Adrenal gland (tissue), 12 donors: ENCODE measurements around the gene PSMA5. TPM values are rescaled to one million over a fixed set of nuclear protein-coding genes. Genes with fewer than 3 reads are reported as not detected.

ENCODE experiments used
- DNase-seq, 7 donors: peaks; one replicate each; pipeline ENCODE4 v3.0.0-alpha.2; 2019 to 2020
- H3K27ac ChIP-seq, 5 donors: fragments of 200-600 bp; sonication (generic) in 4 of 5; 1 replicate in 3 of 5; 2 replicates in 2 of 5; pipeline versions ENCODE4 v1.5.1 to v1.8.0; 2016 to 2020; ENCODE audit warnings: mild to moderate bottlenecking in 1 of 5
- H3K27me3 ChIP-seq: fragments of 200-600 bp; 2 replicates; pipeline ENCODE4 v1.8.0; 2021
- H3K36me3 ChIP-seq, 2 donors: fragments of 200-600 bp; replicated peaks in 1 of 2; 1 replicate in 1 of 2; 2 replicates in 1 of 2; pipeline versions ENCODE4 v1.5.1 to v1.8.0; 2018 to 2022
- H3K4me1 ChIP-seq, 2 donors: fragments of 200-600 bp; replicated peaks in 1 of 2; 1 replicate in 1 of 2; 2 replicates in 1 of 2; pipeline versions ENCODE4 v1.5.1 to v1.8.0; 2018 to 2021
- H3K4me3 ChIP-seq, 4 donors: fragments of 200-600 bp; sonication (generic) in 3 of 4; one replicate each; pipeline ENCODE4 v1.5.1; 2016 to 2018
- H3K9me3 ChIP-seq, 3 donors: fragments of 200-600 bp; sonication (generic) in 1 of 3; replicated peaks in 1 of 3; 1 replicate in 2 of 3; 2 replicates in 1 of 3; pipeline versions ENCODE4 v1.5.1 to v1.8.0; 2016 to 2021
- POLR2A ChIP-seq, 2 donors: fragments of 450-650 bp; IDR thresholded peaks; one replicate each; pipeline ENCODE4 v1.6.1; 2017; ENCODE audit warnings: antibody characterized with exemption in 2 of 2, mild to moderate bottlenecking in 2 of 2, moderate library complexity in 1 of 2
- WGBS, 4 donors: extraction: QIAGEN DNeasy Blood & Tissue Kit in 2 of 4; methylation state at CpG; one replicate each; pipeline versions ENCODE4 v1.1.5 to v1.1.7; 2013 to 2017; 5-methylcytosine and 5-hydroxymethylcytosine counted together
- intact Hi-C, 2 donors: fragments of 100-400 bp; cut with DNase I; formaldehyde crosslinking; loops; one replicate each; pipeline versions ENCODE4 v1.14.1 to v1.15.0; 2022 to 2023
- polyA plus RNA-seq, 3 donors: library from polyadenylated mRNA; stranded (reverse); fragments of 200-250 nt in 2 of 3; fragments of 350-450 nt in 1 of 3; fragmentation: Illumina TruSeq in 1 of 3; extraction: RNeasy Lipid Tissue Mini Kit (QIAGEN cat#74804) in 1 of 3; gene quantifications; one replicate each; pipeline ENCODE4 v1.2.3, GENCODE V29; 2013 to 2014
- total RNA-seq, 9 donors: library from RNA; depleted of rRNA in 4 of 9; stranded (reverse); fragments of >200 nt in 4 of 9; fragments of 120-200 nt in 1 of 9; fragmentation: NEBNext Ultra II Directional in 1 of 9; extraction: Animal tissue kit (Norgen Biotek cat#: 25700) in 1 of 9; gene quantifications; one replicate each; pipeline versions ENCODE4 v1.1.0 to v1.2.4, GENCODE V29; 2013 to 2023
- TF ChIP-seq, protein P1 (sequence below), 6 experiments: fragments of 450-650 bp in 4 of 6; fragments of 200-600 bp in 2 of 6; sonication (generic) in 1 of 6; IDR thresholded peaks; 1 replicate in 5 of 6; 2 replicates in 1 of 6; pipeline versions ENCODE4 v1.5.1 to v1.8.0; 2016 to 2021; ENCODE audit warnings: antibody characterized with exemption in 6 of 6, mild to moderate bottlenecking in 2 of 6, moderate library complexity in 1 of 6
- donor health status: healthy with polysubstance abuse.
- donor health status: Bipolar disorder and iron deficiency.
- donor health status: DM: yes; HTN: yes; CAD: no.
- donor health status: DM: no; HTN: no; CAD: no.
- donor health status: DM: no; HTN: no; CAD: no.
- donor health status: DM: yes; HTN: yes; CAD: no.

PSMA5 gene
- total and polyA plus RNA-seq, 12 donors: 22.8 to 187 (median 63.4) TPM

- Histone ChIP-seq H3K36me3 (peaks cover 0 to 5% of the 10 kb centered on the region in 2 donors), H3K4me1 (peaks cover 0 to 18% of the 10 kb centered on the region in 2 donors), H3K9me3 (no peaks in the 10 kb centered on the region), H3K27ac (no peak overlapping the region), H3K4me3 (no peak overlapping the region), H3K27me3 (no peaks in the 10 kb centered on the region)
- intact Hi-C loops: no loop called here
- peak in 2 of 7 donors; percentile 16 to 29 for DNase-seq
- TF ChIP-seq, protein P1, sequence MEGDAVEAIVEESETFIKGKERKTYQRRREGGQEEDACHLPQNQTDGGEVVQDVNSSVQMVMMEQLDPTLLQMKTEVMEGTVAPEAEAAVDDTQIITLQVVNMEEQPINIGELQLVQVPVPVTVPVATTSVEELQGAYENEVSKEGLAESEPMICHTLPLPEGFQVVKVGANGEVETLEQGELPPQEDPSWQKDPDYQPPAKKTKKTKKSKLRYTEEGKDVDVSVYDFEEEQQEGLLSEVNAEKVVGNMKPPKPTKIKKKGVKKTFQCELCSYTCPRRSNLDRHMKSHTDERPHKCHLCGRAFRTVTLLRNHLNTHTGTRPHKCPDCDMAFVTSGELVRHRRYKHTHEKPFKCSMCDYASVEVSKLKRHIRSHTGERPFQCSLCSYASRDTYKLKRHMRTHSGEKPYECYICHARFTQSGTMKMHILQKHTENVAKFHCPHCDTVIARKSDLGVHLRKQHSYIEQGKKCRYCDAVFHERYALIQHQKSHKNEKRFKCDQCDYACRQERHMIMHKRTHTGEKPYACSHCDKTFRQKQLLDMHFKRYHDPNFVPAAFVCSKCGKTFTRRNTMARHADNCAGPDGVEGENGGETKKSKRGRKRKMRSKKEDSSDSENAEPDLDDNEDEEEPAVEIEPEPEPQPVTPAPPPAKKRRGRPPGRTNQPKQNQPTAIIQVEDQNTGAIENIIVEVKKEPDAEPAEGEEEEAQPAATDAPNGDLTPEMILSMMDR (IDR thresholded peaks at IDR 0.05): no peak
- TF ChIP-seq POLR2A (IDR thresholded peaks at IDR 0.05): no peak
- 65 to 86% (median 75%) methylated on average over 1 of the region's 1 CpG for WGBS, 4 donors
These were observed 68.6 kb downstream of the PSMA5 start for GRCh38 chr1:109357616-109358015.

DNA sequence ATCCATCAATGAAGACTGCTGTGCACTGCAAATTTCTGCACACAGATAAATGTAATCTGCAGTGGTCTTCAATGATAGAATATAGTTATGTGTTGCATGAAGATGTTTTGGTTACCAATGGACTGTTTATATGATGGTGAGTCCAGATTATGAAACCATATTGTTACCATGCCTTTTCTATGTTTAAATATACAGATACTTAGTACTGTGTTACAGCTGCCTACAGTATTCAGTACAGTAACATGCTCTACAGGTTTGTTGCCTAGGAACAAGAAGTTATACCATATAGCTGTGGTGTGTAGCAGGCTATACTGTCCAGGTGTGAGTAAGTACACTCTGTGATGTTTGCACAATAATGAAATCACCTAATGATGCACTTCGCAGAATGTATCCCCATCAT, 69.3 kb downstream of the PSMA5 start:
- Histone ChIP-seq H3K27me3 (no peaks in the 10 kb centered on the region), H3K36me3 (peaks cover 0 to 5% of the 10 kb centered on the region in 2 donors), H3K4me1 (peaks cover 0 to 17% of the 10 kb centered on the region in 2 donors), H3K9me3 (no peaks in the 10 kb centered on the region), H3K27ac (no peak overlapping the region), H3K4me3 (no peak overlapping the region)
- no peak for DNase-seq
- intact Hi-C loops: no loop called here
- TF ChIP-seq POLR2A (IDR thresholded peaks at IDR 0.05): no peak
- WGBS, 4 donors: 83 to 92% (median 90%) methylated on average over 1 of the region's 1 CpG

- 67 to 83% (median 74%) methylated on average over 1 of the region's 1 CpG for WGBS, 4 donors
- intact Hi-C loops: no loop called here
- Histone ChIP-seq H3K4me3 (no peak overlapping the region), H3K9me3 (no peaks in the 10 kb centered on the region), H3K27ac (no peak overlapping the region), H3K27me3 (no peaks in the 10 kb centered on the region), H3K4me1 (peaks cover 0 to 13% of the 10 kb centered on the region in 2 donors), H3K36me3 (peaks cover 0 to 5% of the 10 kb centered on the region in 2 donors)
- TF ChIP-seq, protein P1 (IDR thresholded peaks at IDR 0.05): no peak
- TF ChIP-seq POLR2A (IDR thresholded peaks at IDR 0.05): no peak
- no peak for DNase-seq
These were observed 69.7 kb downstream of the PSMA5 start for GRCh38 chr1:109356505-109356904.

DNA sequence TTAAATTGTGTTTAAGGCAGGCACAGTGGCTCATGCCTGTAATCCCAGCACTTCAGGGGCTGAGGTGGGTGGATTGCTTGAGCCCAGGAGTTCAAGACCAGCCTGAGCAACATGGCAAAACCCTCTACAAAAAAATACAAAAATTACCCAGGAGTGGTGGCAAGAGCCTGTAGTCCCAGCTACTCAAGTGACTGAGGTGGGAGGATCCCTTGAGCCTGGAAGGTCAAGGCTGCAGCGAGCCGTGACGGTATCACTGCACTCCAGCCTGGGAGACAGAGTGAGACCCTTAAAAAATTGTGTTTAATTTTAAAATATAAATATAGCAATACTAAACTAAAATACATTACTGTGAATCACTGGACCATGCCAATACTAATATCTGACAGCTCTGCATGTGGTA, 71.3 kb downstream of the PSMA5 start:
- Histone ChIP-seq H3K36me3 (peaks cover 0 to 5% of the 10 kb centered on the region in 2 donors), H3K4me1 (peaks cover 0 to 11% of the 10 kb centered on the region in 2 donors), H3K27ac (no peak overlapping the region), H3K9me3 (no peaks in the 10 kb centered on the region), H3K4me3 (no peak overlapping the region), H3K27me3 (no peaks in the 10 kb centered on the region)
- TF ChIP-seq, protein P1 (IDR thresholded peaks at IDR 0.05): no peak
- TF ChIP-seq POLR2A (IDR thresholded peaks at IDR 0.05): no peak
- intact Hi-C loops: no loop called here
- no peak for DNase-seq
- WGBS, 4 donors: 55 to 76% (median 62%) methylated on average over 3 of the region's 3 CpGs

DNA sequence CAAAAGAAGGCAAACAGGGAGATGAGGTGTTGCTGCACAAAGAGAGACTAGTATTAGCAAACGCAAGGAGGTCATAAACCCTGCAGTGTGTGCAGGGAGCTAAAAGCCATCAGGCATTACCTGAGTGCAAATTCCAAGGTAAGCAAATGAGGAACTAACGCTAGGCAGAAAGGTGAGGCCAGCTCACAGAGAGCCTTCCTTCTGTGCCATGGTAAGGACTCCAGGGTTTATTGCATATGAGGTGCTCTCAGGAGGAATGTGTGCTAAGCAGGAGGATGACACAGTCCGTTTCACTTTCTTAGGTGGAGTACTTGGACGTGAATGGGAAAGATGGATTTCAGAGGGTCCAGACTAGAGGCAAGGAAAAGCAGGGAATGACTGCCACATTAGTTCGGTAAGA, 74.8 kb downstream of the PSMA5 start:
- Histone ChIP-seq H3K9me3 (no peaks in the 10 kb centered on the region), H3K36me3 (peaks cover 0 to 5% of the 10 kb centered on the region in 2 donors), H3K4me1 (no peaks in the 10 kb centered on the region), H3K4me3 (no peak overlapping the region), H3K27ac (no peak overlapping the region), H3K27me3 (no peaks in the 10 kb centered on the region)
- intact Hi-C loops: no loop called here
- 90 to 96% (median 94%) methylated on average over 5 of the region's 5 CpGs for WGBS, 4 donors
- TF ChIP-seq, protein P1 (IDR thresholded peaks at IDR 0.05): no peak
- no peak for TF ChIP-seq POLR2A (IDR thresholded peaks at IDR 0.05)
- no peak for DNase-seq
